COLO829 (cell line): Measurements from ENCODE around the gene KIF26A.
"Not testable (repeated sequence)": the region's sequence is repeated elsewhere in the genome, so short reads cannot be mapped to it uniquely, and the experiment has no call there.

Source experiments
- DNase-seq: peaks from one replicate; pipeline ENCODE4 v3.0.0; 2012; ENCODE audit warnings: low spot score

The KIF26A gene

DNA sequence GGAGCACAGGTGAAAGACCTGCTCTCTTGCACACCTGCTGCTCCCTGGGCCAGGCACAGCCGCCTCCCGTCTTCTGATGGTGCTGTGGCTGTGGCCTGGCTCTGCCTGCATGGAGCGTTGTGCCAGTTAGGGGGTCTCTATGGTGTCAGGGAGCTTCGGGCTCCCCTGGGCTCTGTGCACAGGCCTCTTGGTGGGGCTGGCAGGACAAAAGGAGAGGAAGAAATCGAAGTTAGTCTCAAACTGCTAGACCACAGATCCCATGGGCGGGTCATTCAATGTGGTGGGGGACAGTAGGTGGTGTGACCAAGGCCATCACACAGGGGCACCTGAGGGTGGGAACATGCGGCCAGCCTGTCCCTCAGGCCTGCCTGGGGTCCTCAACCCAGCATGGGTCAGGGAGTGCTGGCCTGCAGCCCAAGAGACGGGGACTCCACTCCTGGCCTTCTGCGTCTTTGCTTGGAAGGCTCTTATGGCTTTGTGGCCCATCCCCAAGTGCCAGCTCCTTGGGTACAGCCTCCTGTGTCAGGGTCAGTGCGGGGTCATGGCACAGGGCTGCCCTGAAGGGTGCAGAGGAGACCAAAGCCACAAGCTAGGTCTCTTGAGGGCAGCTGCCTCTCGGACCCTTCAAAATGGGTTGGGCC lies 84.1 kb downstream of the KIF26A start:
- DNase-seq, result no peak

DNA sequence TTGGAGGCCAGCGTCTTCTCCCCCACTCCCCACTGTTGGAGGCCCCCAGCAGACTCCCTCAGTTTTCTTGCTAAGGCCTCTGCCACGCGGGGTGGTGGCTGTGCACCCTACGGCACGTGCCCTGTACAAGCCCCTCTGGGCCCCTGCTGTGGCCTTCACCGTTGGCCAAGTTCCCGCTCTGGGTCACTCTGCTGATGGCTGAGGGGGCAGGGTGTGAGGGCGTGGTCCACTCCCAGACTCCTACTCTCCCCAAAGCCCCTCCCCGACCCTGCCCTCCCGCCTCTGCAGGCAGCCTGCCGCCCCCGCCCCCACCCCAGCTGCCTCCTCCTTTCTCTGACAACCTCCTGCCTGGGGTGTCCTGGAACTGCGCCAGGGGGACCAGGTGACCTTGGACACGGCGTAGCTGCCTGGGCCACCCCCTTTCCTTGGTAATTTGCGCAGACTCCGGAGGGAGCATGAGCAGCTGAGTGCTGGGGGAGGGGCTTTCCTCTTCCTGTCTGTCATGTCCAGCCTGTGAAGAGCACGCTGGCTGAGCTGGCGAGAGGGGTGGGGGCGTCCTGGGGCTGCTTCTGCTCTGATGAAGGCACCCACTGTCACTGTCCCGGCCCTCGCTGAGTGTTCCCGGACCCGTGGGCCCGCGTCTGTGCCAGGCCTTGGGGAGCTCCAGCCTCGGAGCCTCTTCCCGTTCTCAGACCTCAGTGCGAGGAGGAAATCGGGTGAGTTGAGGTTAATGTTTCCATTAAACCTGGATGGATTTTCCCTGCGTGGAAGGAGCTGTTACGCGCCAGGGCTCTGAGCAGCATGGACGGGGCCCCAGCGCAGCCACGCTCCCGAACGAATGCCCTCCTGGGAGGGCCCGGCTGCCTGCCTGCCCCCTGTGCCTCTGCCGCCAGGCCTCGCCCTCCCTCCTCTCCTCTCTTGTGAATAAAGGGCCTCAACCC lies 85.0 kb downstream of the KIF26A start:
- no peak for DNase-seq

DNA sequence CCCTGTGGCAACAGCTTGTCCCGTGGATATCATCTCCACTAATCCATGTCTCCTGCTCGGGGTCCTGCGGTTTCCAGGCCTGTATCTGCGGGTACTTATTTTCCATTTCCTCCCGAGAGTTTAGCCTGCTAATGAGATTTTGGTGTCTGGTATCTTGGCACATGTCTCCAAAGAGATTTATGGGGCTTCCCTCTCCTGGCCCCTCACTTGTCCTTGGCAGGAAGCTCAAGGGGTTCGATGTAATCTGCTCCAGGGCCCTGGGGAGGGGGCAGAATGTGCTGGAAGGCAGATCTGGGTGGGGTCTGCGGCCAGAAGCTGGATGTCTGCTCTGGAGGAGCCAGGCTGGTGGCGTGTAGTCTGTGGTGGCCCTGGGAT lies 85.7 kb downstream of the KIF26A start:
- DNase-seq, result no peak

DNA sequence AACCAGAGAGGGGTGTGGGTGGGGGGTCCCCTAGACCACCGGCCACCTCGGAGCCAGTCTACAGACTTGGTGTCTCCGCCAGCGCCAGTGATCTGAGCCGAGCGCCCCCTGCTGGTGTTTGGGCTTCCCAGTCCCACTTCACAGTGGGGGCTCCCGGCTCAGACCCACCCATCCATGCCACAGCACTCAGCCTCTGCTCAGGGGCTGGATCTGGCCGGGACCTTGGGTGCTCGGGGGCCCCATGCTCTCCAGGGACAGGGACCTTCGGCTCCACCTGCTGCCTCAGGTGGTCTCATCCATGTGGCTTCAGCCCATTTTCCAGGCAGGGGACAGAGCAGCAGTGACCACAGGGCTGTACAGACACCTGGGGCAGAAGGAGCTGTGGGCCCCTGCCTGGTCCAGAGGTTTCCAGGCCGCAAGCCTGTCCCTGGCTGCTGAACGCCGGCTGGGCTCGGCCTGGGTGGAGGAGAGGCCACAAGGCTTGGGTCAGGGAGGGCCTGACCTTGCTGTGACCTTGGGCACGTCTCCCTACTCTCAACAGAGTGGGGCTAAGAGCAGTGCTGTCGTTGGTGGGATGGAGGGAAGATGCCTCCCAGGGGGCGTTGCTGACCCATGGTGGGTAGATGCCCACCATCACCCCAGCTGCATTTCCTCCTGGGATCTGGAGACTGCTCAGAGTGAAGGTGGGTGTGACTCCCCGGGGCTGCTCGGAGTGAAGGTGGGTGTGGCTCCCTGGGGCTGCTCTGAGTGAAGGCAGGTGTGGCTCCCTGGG lies 86.3 kb downstream of the KIF26A start:
- DNase-seq, result no peak

DNA sequence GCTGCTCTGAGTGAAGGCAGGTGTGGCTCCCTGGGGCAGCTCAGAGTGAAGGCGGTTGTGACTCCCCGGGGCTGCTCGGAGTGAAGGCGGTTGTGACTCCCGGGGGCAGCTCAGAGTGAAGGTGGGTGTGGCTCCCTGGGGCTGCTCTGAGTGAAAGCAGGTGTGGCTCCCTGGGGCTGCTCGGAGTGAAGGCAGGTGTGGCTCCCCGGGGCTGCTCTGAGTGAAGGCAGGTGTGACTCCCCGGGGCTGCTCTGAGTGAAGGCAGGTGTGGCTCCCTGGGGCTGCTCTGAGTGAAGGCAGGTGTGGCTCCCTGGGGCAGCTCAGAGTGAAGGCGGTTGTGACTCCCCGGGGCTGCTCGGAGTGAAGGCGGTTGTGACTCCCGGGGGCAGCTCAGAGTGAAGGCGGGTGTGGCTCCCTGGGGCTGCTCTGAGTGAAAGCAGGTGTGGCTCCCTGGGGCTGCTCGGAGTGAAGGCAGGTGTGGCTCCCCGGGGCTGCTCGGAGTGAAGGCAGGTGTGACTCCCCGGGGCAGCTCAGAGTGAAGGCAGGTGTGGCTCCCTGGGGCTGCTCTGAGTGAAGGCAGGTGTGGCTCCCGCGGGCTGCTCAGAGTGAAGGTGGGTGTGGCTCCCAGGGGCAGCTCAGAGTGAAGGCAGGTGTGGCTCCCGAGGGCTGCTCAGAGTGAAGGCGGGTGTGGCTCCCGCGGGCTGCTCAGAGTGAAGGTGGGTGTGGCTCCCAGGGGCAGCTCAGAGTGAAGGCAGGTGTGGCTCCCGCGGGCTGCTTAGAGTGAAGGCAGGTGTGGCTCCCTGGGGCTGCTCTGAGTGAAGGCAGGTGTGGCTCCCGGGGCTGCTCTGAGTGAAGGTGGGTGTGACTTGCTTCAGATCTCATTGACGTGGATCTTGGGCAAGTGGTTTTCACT lies 87.1 kb downstream of the KIF26A start:
- DNase-seq, result not testable (repeated sequence)

DNA sequence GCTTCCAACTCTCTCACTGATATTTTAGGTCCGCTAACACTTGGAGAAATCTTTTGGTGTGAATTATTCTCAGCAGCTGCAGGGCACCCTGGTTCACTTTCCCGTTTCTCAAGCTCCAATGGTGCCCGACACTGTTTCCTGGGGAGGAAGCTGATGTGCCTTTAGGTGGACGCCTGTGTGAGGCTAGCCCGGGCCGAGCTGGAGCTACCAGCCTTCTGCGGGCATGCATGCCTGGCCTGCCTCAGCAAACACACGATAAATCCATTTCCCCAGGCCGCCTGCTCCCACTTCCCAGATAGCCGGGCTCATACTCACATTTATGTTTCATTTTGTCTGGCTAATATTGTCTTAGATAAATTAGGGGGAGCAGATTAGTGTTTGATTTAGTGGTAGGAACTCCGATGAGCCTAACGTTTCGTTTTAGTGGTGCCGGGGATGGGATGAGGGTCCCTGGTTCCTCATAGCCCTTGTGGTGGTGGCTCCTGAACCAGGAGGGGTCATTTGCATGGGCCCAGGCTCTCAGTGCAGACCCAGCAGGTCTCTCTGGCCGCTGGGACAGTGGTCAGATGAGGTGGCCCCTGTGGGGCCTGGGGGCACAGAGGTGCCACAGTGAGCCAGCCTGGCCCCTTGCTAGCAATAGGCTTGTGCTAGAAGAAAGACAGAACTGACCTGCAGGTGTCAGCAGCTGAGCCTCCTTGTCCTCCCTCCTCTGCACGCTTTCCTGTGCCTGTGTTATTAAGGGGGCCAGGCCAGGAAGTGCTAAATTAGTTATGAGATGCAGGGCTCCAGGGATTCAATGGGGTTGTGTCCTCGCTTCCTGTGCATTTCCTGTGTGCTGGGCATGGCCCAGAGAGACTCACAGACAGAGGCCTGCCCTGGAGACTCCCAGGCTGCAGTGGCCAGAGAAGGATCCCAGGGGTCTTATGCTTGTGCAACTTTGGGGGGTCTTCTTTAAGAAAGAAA lies 88.3 kb downstream of the KIF26A start:
- DNase-seq, result no peak

DNA sequence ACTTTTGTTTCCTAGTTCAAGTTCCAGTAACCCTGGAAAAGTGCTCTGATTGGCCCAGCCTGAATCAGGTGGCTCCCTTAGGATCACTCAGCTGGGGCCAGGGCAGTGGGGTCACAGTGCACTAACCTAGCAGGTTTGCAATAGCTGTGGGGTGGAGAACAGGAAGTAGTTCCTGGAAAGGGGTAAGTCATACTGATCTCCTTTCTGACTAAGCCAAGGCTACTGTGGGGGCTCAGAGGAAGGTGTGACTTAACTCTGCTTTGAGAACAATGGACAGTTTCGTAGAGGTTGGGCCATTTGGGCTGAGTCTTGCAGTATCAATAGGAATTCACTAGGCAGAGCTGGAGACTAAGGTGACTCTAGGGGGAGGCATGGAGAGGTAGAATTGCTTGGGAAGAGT lies 89.4 kb downstream of the KIF26A start:
- no peak for DNase-seq

DNA sequence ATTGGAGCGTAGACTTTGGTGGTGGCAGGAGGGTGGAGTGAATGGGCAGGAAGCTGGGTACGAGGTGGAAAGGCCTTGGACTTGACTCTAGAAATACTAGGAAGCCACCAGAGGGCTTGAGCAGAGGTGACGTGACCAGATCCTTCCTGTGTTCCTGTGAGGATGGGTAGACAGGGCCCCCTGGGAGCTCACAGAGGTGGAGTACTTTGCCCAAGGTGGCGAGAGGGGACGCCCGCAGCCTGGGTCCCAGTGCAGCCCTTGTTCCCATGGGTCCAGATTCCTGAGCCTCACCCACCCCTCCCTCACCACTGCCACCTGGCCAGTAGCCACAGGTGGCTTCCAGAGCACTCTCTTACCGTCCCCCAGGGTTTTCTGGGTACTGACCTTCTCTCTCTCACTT lies 89.8 kb downstream of the KIF26A start:
- DNase-seq, result no peak

DNA sequence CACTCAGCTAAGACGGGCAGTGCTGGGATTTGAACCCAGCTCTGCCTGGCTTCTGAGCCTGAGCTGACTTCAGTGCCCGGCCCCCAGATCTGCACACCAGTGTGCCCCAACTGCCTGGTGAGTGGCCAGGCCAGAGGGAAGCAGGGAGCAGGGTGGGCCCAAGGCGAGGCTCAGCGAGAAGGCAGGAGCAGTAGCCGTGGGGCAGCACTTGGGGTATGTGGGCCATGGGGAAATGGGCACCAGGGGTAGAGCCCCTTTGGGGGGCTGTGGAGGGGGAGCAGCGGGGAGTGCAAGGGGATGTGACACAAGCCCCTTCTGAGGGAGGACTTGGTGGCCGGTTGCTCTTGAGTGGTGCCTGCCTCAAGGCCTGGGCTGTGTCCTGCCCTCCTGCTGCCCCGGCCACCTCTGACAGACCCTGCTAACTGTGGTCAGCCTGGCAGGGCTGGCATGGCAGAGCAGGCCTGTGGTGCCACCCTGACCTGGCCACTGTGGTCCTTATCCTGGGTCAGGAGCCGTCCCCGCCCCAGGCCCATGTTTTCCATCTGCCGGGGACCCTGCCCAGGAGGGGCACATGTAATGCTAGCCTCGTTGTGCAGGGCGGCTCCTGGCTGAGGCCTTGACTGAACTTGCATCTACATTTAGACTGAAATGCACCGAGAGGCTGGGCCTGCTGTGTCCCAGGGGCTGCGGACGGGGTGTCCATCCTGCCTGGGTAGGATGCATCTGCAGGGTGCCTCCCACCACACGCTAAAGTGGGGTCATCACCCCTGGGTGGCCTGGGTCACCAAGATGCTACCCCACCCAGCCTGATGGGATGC lies 90.5 kb downstream of the KIF26A start:
- no peak for DNase-seq

DNA sequence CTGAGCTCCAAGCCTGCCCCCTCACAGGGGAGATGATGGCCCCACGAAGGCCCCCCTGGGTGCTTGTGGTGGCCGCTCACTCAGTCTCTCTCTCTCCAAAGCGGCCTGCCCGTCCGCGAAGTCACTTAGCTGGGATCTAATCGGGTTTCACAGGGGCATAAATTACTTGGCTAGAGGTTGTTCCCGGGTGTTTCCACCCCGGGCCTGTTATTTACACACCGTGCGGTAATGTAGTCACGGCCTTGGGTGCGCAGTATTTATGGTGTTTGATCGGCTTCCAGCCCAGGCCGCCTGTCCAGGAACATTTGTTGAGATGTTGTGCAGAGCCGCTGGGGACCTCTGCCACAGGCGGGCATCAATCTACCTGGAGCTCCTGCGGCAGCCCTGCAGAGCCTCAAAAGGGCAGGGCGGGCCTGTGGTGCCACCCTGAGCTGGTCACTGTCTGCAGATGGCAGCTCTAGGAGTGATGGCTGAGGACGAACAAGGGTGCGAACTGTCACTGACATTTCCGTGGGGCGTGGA lies 91.2 kb downstream of the KIF26A start:
- DNase-seq, result no peak

DNA sequence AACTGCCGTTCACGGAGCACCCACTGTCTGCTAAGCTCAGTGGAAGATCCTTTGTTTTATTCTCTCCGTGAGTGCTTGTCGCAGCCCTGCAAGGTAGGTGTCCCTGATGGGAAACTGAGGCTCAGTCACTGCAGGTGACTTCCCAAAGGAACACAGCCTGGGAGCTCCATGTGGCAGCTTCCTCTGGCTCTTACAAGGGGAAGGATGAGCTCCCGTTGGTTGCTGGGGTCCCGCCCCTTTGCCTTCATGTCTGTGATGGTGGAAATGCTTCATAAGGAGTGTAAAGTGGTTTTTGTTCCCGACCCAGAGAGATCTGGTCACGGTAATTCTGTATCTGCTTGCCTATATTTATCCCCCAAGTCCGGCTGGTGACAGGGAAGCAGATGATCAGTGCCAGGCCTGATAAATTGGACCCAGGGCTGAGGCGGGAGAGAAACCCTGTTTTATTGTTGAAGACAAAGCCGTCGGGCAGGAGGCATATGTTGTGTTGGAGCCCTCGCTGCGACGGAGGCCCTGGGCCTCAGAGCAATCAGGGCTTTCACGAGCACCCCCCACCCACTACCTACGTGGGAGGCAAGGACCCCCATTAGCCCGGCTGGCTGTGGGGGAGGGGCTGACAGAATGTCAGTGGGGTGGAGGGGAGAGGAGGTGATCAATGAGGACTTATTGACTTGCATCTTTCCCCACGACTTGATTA lies 91.9 kb downstream of the KIF26A start:
- no peak for DNase-seq
